ENCODE data around the gene CALN1. TPM values are rescaled to one million over a fixed set of nuclear protein-coding genes. Genes with fewer than 3 reads are reported as not detected.

The CALN1 gene
- total and polyA plus RNA-seq, 7 donors, result under 0.01 TPM; not detected in 5

GRCh38 chr7:72404743-72405142, 7.4 kb downstream of the CALN1 start:
- 84 to 90% methylated on average over 5 of the region's 5 CpGs for WGBS, 2 donors
- intact Hi-C loops (cut with DNase I), result no loop called here
- no peak for DNase-seq

GRCh38 chr7:72403458-72404076, 8.6 kb downstream of the CALN1 start:
- Histone ChIP-seq H3K4me1 (no peaks in the 10 kb centered on the region), H3K27me3 (no peaks in the 10 kb centered on the region), H3K4me3 (no peak overlapping the region), H3K9me3 (no peaks in the 10 kb centered on the region), H3K36me3 (no peaks in the 10 kb centered on the region), H3K27ac (no peak overlapping the region)
- no peak for TF ChIP-seq POLR2A (IDR thresholded peaks at IDR 0.05)
- no peak for TF ChIP-seq CTCF (IDR thresholded peaks at IDR 0.05)
- no peak for TF ChIP-seq EP300 (IDR thresholded peaks at IDR 0.05)
- no peak for TF ChIP-seq POLR2AphosphoS5 (IDR thresholded peaks at IDR 0.05)
- WGBS, 2 donors, result 63 to 85% methylated on average over 9 of the region's 9 CpGs
- no peak for DNase-seq
- intact Hi-C loops (cut with DNase I), result no loop called here

More at GRCh38 chr7:72404743-72405142, 7.4 kb downstream of the CALN1 start:
- H3K27ac ChIP-seq, result no peak overlapping the region
- H3K27me3 ChIP-seq, result no peaks in the 10 kb centered on the region
- TF ChIP-seq CTCF (IDR thresholded peaks at IDR 0.05) (no peak), EP300 (IDR thresholded peaks at IDR 0.05) (no peak), POLR2AphosphoS5 (IDR thresholded peaks at IDR 0.05) (no peak), POLR2A (IDR thresholded peaks at IDR 0.05) (no peak)
- no peak overlapping the region for H3K4me3 ChIP-seq
- no peaks in the 10 kb centered on the region for H3K9me3 ChIP-seq
- H3K36me3 ChIP-seq, result no peaks in the 10 kb centered on the region
- H3K4me1 ChIP-seq, result no peaks in the 10 kb centered on the region

- TF ChIP-seq EP300 (IDR thresholded peaks at IDR 0.05) (no peak), POLR2A (IDR thresholded peaks at IDR 0.05) (no peak), POLR2AphosphoS5 (IDR thresholded peaks at IDR 0.05) (no peak), CTCF (IDR thresholded peaks at IDR 0.05) (no peak)
- 16 to 28% methylated on average over 1 of the region's 1 CpG for WGBS, 2 donors
- no peaks in the 10 kb centered on the region for H3K9me3 ChIP-seq
- H3K36me3 ChIP-seq, result no peaks in the 10 kb centered on the region
- no peaks in the 10 kb centered on the region for H3K4me1 ChIP-seq
- DNase-seq, result no peak
- H3K27me3 ChIP-seq, result no peaks in the 10 kb centered on the region
- no peak overlapping the region for H3K4me3 ChIP-seq
- intact Hi-C loops (cut with DNase I), result no loop called here
- no peak overlapping the region for H3K27ac ChIP-seq
Measured at GRCh38 chr7:72394016-72394415, 18.1 kb downstream of the CALN1 start.

GRCh38 chr7:72391821-72392377, 20.2 kb downstream of the CALN1 start:
- Histone ChIP-seq H3K4me1 (no peaks in the 10 kb centered on the region), H3K27ac (no peak overlapping the region), H3K27me3 (no peaks in the 10 kb centered on the region), H3K4me3 (no peak overlapping the region), H3K9me3 (no peaks in the 10 kb centered on the region), H3K36me3 (no peaks in the 10 kb centered on the region)
- no peak for DNase-seq
- no peak for TF ChIP-seq CTCF (IDR thresholded peaks at IDR 0.05)
- no peak for TF ChIP-seq POLR2AphosphoS5 (IDR thresholded peaks at IDR 0.05)
- WGBS, 2 donors, result 91 to 92% methylated on average over 7 of the region's 7 CpGs
- intact Hi-C loops (cut with DNase I), result no loop called here

- H3K4me1 ChIP-seq, result no peaks in the 10 kb centered on the region
- WGBS, 2 donors, result 80 to 89% methylated on average over 3 of the region's 3 CpGs
- peaks cover 0 to 2% (median 0%) of the 10 kb centered on the region in 4 donors for H3K9me3 ChIP-seq
- no peak for TF ChIP-seq POLR2AphosphoS5 (IDR thresholded peaks at IDR 0.05)
- no peak for TF ChIP-seq EP300 (IDR thresholded peaks at IDR 0.05)
- no peak for TF ChIP-seq POLR2A (IDR thresholded peaks at IDR 0.05)
- no peak for TF ChIP-seq CTCF (IDR thresholded peaks at IDR 0.05)
- H3K4me3 ChIP-seq, result no peak overlapping the region
- H3K27ac ChIP-seq, result no peak overlapping the region
- DNase-seq, result no peak
- intact Hi-C loops (cut with DNase I), result no loop called here
- no peaks in the 10 kb centered on the region for H3K36me3 ChIP-seq
- no peaks in the 10 kb centered on the region for H3K27me3 ChIP-seq
Measured at GRCh38 chr7:72386118-72386517, 26.0 kb downstream of the CALN1 start.
